HG03135 (cell line): ENCODE measurements around the gene CPNE7.

Source experiments
- ATAC-seq: cut with Tn5 transposase; IDR thresholded peaks from one replicate; pipeline ENCODE4 v1.9.1; 2021; ENCODE audit warnings: mild to moderate bottlenecking, moderate library complexity; ENCODE audit not compliant: unreplicated experiment

The CPNE7 gene

GRCh38 chr16:89549007-89549700, 26.4 kb upstream of the CPNE7 start:
- ATAC-seq = no peak

DNA sequence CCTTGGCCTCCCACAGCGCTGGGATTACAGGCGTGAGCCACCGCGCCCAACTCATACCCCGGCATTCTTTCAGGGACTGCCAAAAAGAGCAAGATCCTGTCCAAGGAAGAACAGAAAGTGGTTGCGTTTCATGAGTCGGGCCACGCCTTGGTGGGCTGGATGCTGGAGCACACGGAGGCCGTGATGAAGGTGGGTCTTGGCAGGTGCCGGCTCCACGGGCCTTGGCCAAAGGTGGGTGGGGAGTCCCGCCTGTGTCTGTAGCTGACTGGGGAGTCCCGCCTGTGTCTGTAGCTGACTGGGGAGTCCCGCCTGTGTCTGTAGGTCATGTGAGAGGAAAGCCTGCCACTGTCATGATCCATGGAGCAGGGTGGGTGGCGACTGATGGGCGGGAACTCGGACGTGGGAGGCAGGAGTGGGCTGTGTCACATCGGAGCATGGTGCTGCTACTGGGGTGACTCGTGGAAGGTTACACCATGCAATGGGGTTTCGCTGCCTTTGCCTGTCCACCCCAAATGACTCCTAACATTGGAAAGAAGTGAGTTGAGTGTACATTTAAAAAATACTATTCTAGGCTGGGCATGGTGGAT, 25.0 kb upstream of the CPNE7 start:
- ATAC-seq = no peak

DNA sequence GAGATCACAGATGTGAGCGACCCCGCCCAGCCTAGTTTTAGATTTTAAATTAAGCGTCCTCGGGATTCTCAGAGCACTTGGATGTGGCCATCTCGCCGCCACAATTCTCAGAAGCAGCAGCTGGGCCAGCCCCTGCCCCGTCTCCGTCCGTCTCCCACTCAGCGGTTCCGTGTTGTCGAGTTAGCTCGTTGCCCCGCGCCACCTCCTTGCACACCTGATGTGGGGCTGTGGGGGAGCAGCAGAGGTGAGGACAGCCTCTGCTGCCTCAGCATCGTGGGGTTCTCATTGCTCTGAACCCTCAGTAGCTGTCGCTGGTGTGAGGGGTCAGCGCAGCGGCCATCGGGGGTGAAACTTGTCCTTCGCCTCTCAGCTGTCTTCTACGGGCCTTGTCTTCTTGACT, 23.2 kb upstream of the CPNE7 start:
- no peak for ATAC-seq

DNA sequence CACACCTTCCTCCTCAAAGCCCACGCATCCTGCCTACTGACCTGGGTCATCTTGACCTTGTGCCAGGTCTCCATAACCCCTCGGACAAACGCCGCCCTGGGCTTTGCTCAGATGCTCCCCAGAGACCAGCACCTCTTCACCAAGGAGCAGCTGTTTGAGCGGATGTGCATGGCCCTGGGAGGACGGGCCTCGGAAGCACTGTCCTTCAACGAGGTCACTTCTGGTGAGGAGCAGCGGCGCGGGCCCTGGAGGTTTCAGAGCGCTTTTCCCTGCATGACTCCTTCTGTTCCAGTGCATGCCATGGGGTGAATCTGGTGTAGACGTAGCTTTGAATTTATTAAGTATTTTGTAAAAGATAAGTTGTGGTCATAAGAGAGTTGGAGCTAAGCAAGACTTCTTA, 22.6 kb upstream of the CPNE7 start:
- no peak for ATAC-seq

GRCh38 chr16:89553733-89554132, 21.8 kb upstream of the CPNE7 start:
- no peak for ATAC-seq

GRCh38 chr16:89554343-89554742, 21.2 kb upstream of the CPNE7 start:
- no peak for ATAC-seq

GRCh38 chr16:89555265-89555664, 20.3 kb upstream of the CPNE7 start:
- ATAC-seq = no peak

GRCh38 chr16:89555780-89556179, 19.8 kb upstream of the CPNE7 start:
- ATAC-seq = no peak

DNA sequence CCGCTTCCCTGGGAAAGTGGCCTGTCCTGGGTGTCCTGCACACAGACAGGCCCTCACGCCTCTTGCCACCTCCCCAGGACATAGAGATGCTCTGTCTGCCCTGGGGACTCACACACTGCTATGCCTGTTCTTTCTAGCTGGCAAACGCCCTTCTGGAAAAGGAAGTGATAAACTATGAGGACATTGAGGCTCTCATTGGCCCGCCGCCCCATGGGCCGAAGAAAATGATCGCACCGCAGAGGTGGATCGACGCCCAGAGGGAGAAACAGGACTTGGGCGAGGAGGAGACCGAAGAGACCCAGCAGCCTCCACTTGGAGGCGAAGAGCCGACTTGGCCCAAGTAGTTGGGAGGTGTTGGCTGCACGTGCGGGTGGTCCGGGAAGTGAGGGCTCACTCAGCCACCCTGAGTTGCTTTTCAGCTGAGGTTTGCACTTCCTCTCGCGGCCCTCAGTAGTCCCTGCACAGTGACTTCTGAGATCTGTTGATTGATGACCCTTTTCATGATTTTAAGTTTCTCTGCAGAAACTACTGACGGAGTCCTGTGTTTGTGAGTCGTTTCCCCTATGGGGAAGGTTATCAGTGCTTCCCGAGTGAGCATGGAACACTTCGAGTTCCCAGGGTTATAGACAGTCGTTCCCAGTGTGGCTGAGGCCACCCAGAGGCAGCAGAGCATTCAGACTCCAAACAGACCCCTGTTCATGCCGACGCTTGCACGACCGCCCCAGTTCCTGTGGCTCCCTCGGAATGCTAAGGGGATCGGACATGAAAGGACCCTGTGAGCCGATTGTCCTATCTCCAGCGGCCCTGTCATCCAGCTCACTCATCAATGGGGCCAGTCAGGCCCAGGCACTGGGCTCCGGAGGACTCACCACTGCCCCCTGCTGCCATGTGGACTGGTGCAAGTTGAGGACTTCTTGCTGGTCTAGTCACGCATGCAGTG, 18.5 kb upstream of the CPNE7 start:
- ATAC-seq = no peak

GRCh38 chr16:89557690-89558490, 17.7 kb upstream of the CPNE7 start:
- no peak for ATAC-seq

DNA sequence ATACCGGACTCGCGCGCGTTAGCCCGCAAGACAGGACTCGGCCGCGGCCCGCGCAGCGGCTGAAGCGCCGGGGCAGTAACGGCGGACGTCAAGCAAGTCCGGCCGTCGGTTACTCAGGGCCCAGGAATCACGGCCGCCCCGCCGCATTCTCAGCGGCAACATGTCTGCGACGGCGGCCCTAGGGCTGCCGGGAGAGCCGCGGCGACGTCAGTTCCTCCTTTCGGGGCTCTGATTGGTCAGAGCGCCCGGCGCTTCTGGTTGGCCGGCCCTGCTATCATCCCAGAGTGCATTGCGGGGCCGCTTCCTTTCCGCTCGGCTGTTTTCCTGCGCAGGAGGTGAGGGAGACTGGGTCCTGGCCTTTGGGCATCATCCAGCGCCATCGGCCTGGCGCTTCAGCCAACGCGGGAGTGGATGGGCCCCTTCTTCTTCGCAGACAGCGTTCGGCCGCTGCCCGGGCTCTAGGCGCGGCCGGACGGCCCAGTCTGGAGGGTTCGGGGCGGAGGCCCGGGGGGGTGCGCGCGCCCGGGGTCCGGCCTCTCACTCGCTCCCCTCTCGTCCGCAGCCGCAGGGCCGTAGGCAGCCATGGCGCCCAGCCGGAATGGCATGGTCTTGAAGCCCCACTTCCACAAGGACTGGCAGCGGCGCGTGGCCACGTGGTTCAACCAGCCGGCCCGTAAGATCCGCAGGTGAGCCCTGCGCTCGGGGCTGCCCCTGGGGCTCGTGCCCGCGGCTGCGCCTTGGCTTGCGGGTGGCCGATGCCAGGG, 15.0 kb upstream of the CPNE7 start, which contains the start of gene RPL13:
Gene RPL13, plus strand, starts transcription at position 305 of the 764 bp plus-strand sequence. Its CDS starts 278 bp downstream, at position 583.
- peak; percentile 92 for ATAC-seq

DNA sequence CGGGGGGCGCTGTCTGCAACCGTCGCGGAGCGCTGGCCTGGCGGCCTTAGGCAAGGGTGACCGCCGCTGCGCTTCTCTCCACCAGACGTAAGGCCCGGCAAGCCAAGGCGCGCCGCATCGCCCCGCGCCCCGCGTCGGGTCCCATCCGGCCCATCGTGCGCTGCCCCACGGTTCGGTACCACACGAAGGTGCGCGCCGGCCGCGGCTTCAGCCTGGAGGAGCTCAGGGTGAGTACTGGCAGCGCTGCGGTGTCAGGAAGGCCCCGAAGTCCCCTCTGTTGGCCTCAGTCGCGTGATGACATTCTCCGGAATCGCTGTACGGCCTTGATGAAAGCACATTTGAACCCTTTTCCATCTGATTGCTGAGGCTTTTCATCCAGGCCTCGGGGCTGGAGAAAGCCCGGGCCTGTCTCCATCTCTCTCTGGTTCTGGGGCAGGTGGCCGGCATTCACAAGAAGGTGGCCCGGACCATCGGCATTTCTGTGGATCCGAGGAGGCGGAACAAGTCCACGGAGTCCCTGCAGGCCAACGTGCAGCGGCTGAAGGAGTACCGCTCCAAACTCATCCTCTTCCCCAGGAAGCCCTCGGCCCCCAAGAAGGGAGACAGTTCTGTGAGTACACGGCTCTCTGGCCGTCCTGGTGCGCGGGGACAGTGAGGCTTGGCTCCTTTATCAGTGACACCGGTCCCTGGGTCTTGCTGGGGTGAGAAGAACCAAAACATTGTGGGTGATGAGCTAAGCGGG, 14.2 kb upstream of the CPNE7 start:
- peak; percentile 3 for ATAC-seq

DNA sequence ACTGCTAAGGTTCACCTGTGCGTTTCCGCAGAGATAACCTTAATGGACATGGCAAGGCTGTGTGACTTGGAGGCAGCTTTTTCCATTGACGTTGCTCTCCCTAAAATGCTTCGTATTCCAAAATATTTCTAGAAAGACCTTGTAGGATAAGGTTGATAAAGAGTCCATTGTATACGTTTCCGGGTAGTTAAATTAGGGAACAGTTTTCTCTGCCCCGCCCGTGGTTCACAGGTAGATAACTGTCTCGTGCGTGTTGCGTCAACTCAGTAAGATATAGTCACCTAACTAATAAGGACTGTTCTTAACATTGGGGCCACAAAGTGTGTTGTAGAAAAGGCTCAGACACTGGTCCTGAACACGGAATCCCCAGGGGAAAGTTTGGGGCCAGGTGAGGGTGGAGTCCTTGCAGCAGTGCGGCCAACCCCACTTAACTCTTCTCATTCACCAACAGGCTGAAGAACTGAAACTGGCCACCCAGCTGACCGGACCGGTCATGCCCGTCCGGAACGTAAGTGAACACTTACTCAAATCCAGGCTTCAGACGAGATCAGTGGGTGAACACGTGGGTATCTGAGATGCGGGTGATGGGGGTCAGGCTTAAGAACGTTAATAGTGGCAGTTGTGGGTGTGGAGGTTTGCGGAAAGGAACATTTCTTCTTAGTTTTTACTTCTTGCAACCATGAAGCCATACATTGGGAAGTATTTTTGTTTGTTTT, 13.5 kb upstream of the CPNE7 start:
- ATAC-seq = no peak

DNA sequence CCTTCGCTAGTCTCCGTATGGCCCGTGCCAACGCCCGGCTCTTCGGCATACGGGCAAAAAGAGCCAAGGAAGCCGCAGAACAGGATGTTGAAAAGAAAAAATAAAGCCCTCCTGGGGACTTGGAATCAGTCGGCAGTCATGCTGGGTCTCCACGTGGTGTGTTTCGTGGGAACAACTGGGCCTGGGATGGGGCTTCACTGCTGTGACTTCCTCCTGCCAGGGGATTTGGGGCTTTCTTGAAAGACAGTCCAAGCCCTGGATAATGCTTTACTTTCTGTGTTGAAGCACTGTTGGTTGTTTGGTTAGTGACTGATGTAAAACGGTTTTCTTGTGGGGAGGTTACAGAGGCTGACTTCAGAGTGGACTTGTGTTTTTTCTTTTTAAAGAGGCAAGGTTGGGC, 12.6 kb upstream of the CPNE7 start:
- ATAC-seq = no peak

DNA sequence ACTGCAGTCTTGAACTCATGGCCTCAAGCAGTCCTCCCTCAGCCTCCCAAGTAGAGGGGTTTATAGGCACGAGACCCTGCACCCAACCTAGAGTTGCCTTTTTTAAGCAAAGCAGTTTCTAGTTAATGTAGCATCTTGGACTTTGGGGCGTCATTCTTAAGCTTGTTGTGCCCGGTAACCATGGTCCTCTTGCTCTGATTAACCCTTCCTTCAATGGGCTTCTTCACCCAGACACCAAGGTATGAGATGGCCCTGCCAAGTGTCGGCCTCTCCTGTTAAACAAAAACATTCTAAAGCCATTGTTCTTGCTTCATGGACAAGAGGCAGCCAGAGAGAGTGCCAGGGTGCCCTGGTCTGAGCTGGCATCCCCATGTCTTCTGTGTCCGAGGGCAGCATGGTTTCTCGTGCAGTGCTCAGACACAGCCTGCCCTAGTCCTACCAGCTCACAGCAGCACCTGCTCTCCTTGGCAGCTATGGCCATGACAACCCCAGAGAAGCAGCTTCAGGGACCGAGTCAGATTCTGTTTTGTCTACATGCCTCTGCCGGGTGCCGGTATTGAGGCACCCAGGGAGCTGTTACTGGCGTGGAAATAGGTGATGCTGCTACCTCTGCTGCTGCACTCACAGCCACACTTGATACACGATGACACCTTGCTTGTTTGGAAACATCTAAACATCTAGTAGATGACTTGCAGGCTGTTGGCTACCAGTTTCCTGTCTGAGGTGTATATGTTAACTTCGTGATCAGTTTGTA, 11.7 kb upstream of the CPNE7 start:
- ATAC-seq = no peak

DNA sequence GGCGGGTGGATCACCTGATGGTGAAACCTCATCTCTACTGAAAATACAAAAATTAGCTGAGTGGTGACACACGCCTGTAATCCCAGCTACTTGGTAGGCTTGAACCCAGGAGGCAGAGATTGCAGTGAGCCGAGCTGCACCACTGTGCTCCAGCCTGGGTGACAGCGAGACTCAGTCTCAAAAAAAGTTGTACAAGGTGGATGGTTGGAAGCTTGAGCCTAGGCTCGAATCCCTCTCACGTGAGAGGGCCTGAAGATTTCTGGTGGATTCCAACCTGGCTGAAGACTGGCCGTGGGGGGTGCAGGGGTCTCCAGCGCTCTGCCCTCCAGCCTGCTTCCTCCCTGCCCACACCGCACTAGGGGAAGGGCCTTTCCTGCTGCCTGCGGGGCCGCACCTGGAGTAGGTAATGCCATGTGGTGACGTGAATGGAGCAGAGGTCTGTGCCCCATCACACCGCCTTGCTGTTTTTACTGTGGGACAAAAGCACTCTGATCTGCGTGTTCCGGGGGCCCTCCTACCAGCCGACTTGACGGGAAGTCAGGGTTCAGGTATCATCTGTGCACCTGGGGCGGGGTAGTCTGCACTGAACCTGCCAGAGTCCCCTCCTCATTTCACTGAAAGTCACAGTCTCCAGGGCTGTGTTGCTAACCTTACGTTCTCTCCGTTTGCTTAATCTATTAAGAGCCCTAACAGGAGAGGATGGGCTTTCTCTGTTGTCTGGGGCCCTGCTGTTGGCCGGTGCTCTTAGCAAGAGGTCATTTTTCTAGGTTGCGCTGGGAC, 10.9 kb upstream of the CPNE7 start:
- no peak for ATAC-seq

DNA sequence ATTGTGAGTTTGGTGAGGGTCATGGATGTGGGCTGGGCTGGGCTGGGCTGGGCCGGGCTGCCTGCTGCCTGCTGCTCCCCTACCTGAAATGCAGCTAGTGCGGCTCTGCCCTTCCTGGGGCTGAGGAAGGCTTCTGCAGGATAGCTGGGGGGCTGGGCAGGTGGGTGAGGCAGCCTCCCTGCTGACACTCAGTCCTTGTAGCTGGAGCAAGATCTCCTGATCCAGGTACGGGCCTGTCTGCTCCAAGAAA, 10.4 kb upstream of the CPNE7 start:
- no peak for ATAC-seq
